ENCODE measurements around the gene FAM187B.

GRCh38 chr19:35195830-35196229, 32.7 kb downstream of the FAM187B start:
- TF ChIP-seq CTCF (IDR thresholded peaks at IDR 0.05 in 8 of 11, conservative IDR thresholded peaks at IDR 0.05 in 3 of 11) (no peak), POLR2A (IDR thresholded peaks at IDR 0.05) (no peak)

Data from spleen (tissue), 7 donors.